Activated naive CD8-positive, alpha-beta T cell treated with anti-CD3 and anti-CD28 coated beads, Interleukin-2, amount 10 ng/mL, durations not matched to agents 7 days and 5 days (primary cell): ENCODE measurements around the gene EDC3. TPM values are rescaled to one million over a fixed set of nuclear protein-coding genes. Genes with fewer than 3 reads are reported as not detected.

ENCODE experiments used
- ATAC-seq: fragments of 150-1000 bp; cut with Tn5 transposase; one replicate; pipeline ENCODE4 v1.10.0; 2021; ENCODE audit warnings: low read depth, moderate library complexity
- POLR2A ChIA-PET: fragments of 350-600 bp; sonication (Branson Sonifier 250); formaldehyde crosslinking; loops from one replicate; lab custom pipeline; 2021; ENCODE audit warnings: antibody characterized with exemption; lab: Charles Lee
- DNase-seq: peaks from one replicate; pipeline ENCODE4 v3.0.0; 2021
- H3K27ac Mint-ChIP-seq: one replicate; pipeline ENCODE4 v1.8.0; 2022; ENCODE audit warnings: mild to moderate bottlenecking, mixed read lengths
- H3K27me3 Mint-ChIP-seq: one replicate; pipeline ENCODE4 v1.8.0; 2022; ENCODE audit warnings: mild to moderate bottlenecking, moderate library complexity, mixed read lengths
- H3K36me3 Mint-ChIP-seq: one replicate; pipeline ENCODE4 v1.8.0; 2021; ENCODE audit warnings: mild to moderate bottlenecking, mixed read lengths
- H3K4me1 Mint-ChIP-seq: one replicate; pipeline ENCODE4 v1.8.0; 2021; ENCODE audit warnings: mixed read lengths
- H3K4me3 Mint-ChIP-seq: one replicate; pipeline ENCODE4 v1.8.0; 2022; ENCODE audit warnings: mild to moderate bottlenecking, moderate library complexity, mixed read lengths
- H3K9me3 Mint-ChIP-seq: one replicate; pipeline ENCODE4 v1.8.0; 2021; ENCODE audit warnings: mixed read lengths
- total RNA-seq, 2 experiments: library from RNA; stranded (reverse); gene quantifications; one replicate each; pipeline ENCODE4 v1.2.3, GENCODE V29; 2021

EDC3 gene
- total RNA-seq, 2 experiments from 2014 or later, result 46.7 to 47.0 TPM

GRCh38 chr15:74625693-74626092, 70.1 kb downstream of the EDC3 start:
- Mint-ChIP-seq H3K4me1 (peaks cover 33% of the 10 kb centered on the region), H3K27me3 (no peaks in the 10 kb centered on the region), H3K9me3 (no peaks in the 10 kb centered on the region), H3K4me3 (no peak overlapping the region), H3K27ac (peak overlapping the region; percentile 71), H3K36me3 (peaks cover 41% of the 10 kb centered on the region)
- POLR2A ChIA-PET, result interaction anchor here (1.3 kb wide), 1 partner anchor 164 kb away, joined by 4 read pairs; no protein-coding TSS in a partner anchor
- ATAC-seq (no peak), DNase-seq (no peak)

GRCh38 chr15:74624020-74624602, 71.7 kb downstream of the EDC3 start:
- Mint-ChIP-seq H3K4me1 (peaks cover 35% of the 10 kb centered on the region), H3K27me3 (no peaks in the 10 kb centered on the region), H3K36me3 (peaks cover 46% of the 10 kb centered on the region), H3K27ac (peak overlapping the region; percentile 43), H3K4me3 (no peak overlapping the region), H3K9me3 (no peaks in the 10 kb centered on the region)
- ATAC-seq (no peak), DNase-seq (no peak)
- POLR2A ChIA-PET, result no interaction called here

GRCh38 chr15:74622758-74623157, 73.1 kb downstream of the EDC3 start:
- DNase-seq (no peak), ATAC-seq (no peak)
- Mint-ChIP-seq H3K27me3 (no peaks in the 10 kb centered on the region), H3K4me1 (peaks cover 40% of the 10 kb centered on the region), H3K9me3 (no peaks in the 10 kb centered on the region), H3K36me3 (peaks cover 37% of the 10 kb centered on the region), H3K27ac (no peak overlapping the region), H3K4me3 (no peak overlapping the region)
- POLR2A ChIA-PET, result no interaction called here

GRCh38 chr15:74621936-74622335, 73.9 kb downstream of the EDC3 start:
- POLR2A ChIA-PET, result interaction anchor here (0.7 kb wide), 1 partner anchor 168 kb away, joined by 4 read pairs; no protein-coding TSS in a partner anchor
- no peak overlapping the region for H3K27ac Mint-ChIP-seq
- H3K27me3 Mint-ChIP-seq, result no peaks in the 10 kb centered on the region
- ATAC-seq (no peak), DNase-seq (no peak)
- H3K4me1 Mint-ChIP-seq, result peaks cover 44% of the 10 kb centered on the region
- H3K9me3 Mint-ChIP-seq, result no peaks in the 10 kb centered on the region
- peaks cover 34% of the 10 kb centered on the region for H3K36me3 Mint-ChIP-seq
- H3K4me3 Mint-ChIP-seq, result no peak overlapping the region

GRCh38 chr15:74621546-74621920, 74.3 kb downstream of the EDC3 start:
- Mint-ChIP-seq H3K36me3 (peaks cover 35% of the 10 kb centered on the region), H3K4me1 (peaks cover 44% of the 10 kb centered on the region), H3K4me3 (no peak overlapping the region), H3K27me3 (no peaks in the 10 kb centered on the region), H3K27ac (no peak overlapping the region), H3K9me3 (no peaks in the 10 kb centered on the region)
- ATAC-seq (no peak), DNase-seq (no peak)
- POLR2A ChIA-PET, result interaction anchor here (0.6 to 0.7 kb wide), 2 partner anchors 167 to 239 kb away, joined by 3 to 4 read pairs; no protein-coding TSS in a partner anchor

- peaks cover 39% of the 10 kb centered on the region for H3K4me1 Mint-ChIP-seq
- H3K4me3 Mint-ChIP-seq, result no peak overlapping the region
- ATAC-seq (peak; percentile 85), DNase-seq (peak; percentile 73)
- H3K9me3 Mint-ChIP-seq, result no peaks in the 10 kb centered on the region
- POLR2A ChIA-PET, result interaction anchor here (0.6 to 0.7 kb wide), 2 partner anchors 167 to 238 kb away, joined by 3 to 4 read pairs; no protein-coding TSS in a partner anchor
- peaks cover 35% of the 10 kb centered on the region for H3K36me3 Mint-ChIP-seq
- H3K27me3 Mint-ChIP-seq, result no peaks in the 10 kb centered on the region
- peak overlapping the region; percentile 43 for H3K27ac Mint-ChIP-seq
Observed at GRCh38 chr15:74620636-74621545, 74.9 kb downstream of the EDC3 start.

GRCh38 chr15:74619916-74620635, 75.7 kb downstream of the EDC3 start:
- H3K27ac Mint-ChIP-seq, result no peak overlapping the region
- POLR2A ChIA-PET, result no interaction called here
- H3K27me3 Mint-ChIP-seq, result no peaks in the 10 kb centered on the region
- DNase-seq (no peak), ATAC-seq (no peak)
- peaks cover 30% of the 10 kb centered on the region for H3K36me3 Mint-ChIP-seq
- H3K4me1 Mint-ChIP-seq, result peaks cover 35% of the 10 kb centered on the region
- no peaks in the 10 kb centered on the region for H3K9me3 Mint-ChIP-seq
- H3K4me3 Mint-ChIP-seq, result no peak overlapping the region

- Mint-ChIP-seq H3K4me3 (peak overlapping the region; percentile 22), H3K36me3 (peaks cover 26% of the 10 kb centered on the region), H3K27me3 (no peaks in the 10 kb centered on the region), H3K27ac (peak overlapping the region; percentile 2), H3K4me1 (peaks cover 35% of the 10 kb centered on the region), H3K9me3 (no peaks in the 10 kb centered on the region)
- no peak for DNase-seq
- no peak for ATAC-seq
- POLR2A ChIA-PET, result interaction anchor here (0.6 to 1.4 kb wide), 3 partner anchors 243 to 1330 kb away, joined by 3 to 5 read pairs (median 4); partner anchors contain the start of gene RPP25
Observed at GRCh38 chr15:74618841-74619596, 76.8 kb downstream of the EDC3 start.

- POLR2A ChIA-PET, result interaction anchor here (1.0 to 9.2 kb wide), 8 partner anchors 10 to 289 kb away, joined by 3 to 49 read pairs (median 12); partner anchors contain the start of genes ARID3B, FAM219B and UBL7
- Mint-ChIP-seq H3K36me3 (peaks cover 19% of the 10 kb centered on the region), H3K27ac (peak overlapping the region; percentile 91), H3K4me3 (peak overlapping the region; percentile 96), H3K27me3 (no peaks in the 10 kb centered on the region), H3K9me3 (no peaks in the 10 kb centered on the region), H3K4me1 (peaks cover 34% of the 10 kb centered on the region)
- ATAC-seq (no peak), DNase-seq (no peak)
Observed at GRCh38 chr15:74616996-74617395, 78.8 kb downstream of the EDC3 start.

- H3K9me3 Mint-ChIP-seq, result no peaks in the 10 kb centered on the region
- H3K4me3 Mint-ChIP-seq, result peak overlapping the region; percentile 96
- peak overlapping the region; percentile 91 for H3K27ac Mint-ChIP-seq
- peaks cover 32% of the 10 kb centered on the region for H3K4me1 Mint-ChIP-seq
- H3K36me3 Mint-ChIP-seq, result peaks cover 16% of the 10 kb centered on the region
- no peak for ATAC-seq
- POLR2A ChIA-PET, result interaction anchor here (1.0 to 9.2 kb wide), 11 partner anchors 11 to 290 kb away, joined by 3 to 49 read pairs (median 9); partner anchors contain the start of genes ARID3B, FAM219B and UBL7
- H3K27me3 Mint-ChIP-seq, result no peaks in the 10 kb centered on the region
- peak; percentile 66 for DNase-seq
Observed at GRCh38 chr15:74616366-74616939, 79.4 kb downstream of the EDC3 start.

GRCh38 chr15:74615508-74616365, 80.1 kb downstream of the EDC3 start, which contains the start of gene CLK3:
Gene CLK3, plus strand, starts transcription at chr15:74615836. Its CDS starts 3,361 bp downstream, at chr15:74619197.
- POLR2A ChIA-PET, result interaction anchor here (0.6 to 9.2 kb wide), 19 partner anchors 9 to 322 kb away, joined by 3 to 49 read pairs (median 4); partner anchors contain the start of genes ARID3B, COX5A, CYP1A1 and FAM219B

More at GRCh38 chr15:74615508-74616365, 80.1 kb downstream of the EDC3 start, which contains the start of gene CLK3:
- Mint-ChIP-seq H3K4me1 (peaks cover 28% of the 10 kb centered on the region), H3K4me3 (peak within 1 kb of the TSS; percentile 96), H3K27ac (peak within 1 kb of the TSS; percentile 95), H3K36me3 (peaks cover 12% of the 10 kb centered on the region), H3K9me3 (no peaks in the 10 kb centered on the region), H3K27me3 (no peaks in the 10 kb centered on the region)
- peak; percentile 89 for ATAC-seq
- peak; percentile 99 for DNase-seq
